Measurements from ENCODE around the gene DGAT2.

Gene DGAT2

GRCh38 chr11:75797792-75798191 is 29.2 kb downstream of the DGAT2 start:
- TF ChIP-seq CTCF (conservative IDR thresholded peaks at IDR 0.05), result no peak
- no peak for TF ChIP-seq ZFX (IDR thresholded peaks at IDR 0.05)
- H3K27ac ChIP-seq, result no peak overlapping the region

GRCh38 chr11:75800136-75800675 is 31.6 kb downstream of the DGAT2 start:
- no peak overlapping the region for H3K27ac ChIP-seq
- TF ChIP-seq CTCF (conservative IDR thresholded peaks at IDR 0.05) (no peak), ZFX (IDR thresholded peaks at IDR 0.05) (no peak)

GRCh38 chr11:75800728-75801361 is 32.3 kb downstream of the DGAT2 start:
- TF ChIP-seq ZFX (IDR thresholded peaks at IDR 0.05), result no peak
- no peak for TF ChIP-seq CTCF (conservative IDR thresholded peaks at IDR 0.05)
- no peak overlapping the region for H3K27ac ChIP-seq

- no peak overlapping the region for H3K27ac ChIP-seq
- TF ChIP-seq CTCF (conservative IDR thresholded peaks at IDR 0.05) (no peak), ZFX (IDR thresholded peaks at IDR 0.05) (no peak)
Observed at GRCh38 chr11:75801362-75802020, 32.9 kb downstream of the DGAT2 start.

- H3K27ac ChIP-seq, result no peak overlapping the region
- TF ChIP-seq ZFX (IDR thresholded peaks at IDR 0.05), result no peak
- no peak for TF ChIP-seq CTCF (conservative IDR thresholded peaks at IDR 0.05)
Observed at GRCh38 chr11:75802021-75802912, 33.7 kb downstream of the DGAT2 start.

GRCh38 chr11:75802913-75803820 is 34.6 kb downstream of the DGAT2 start:
- H3K27ac ChIP-seq, result no peak overlapping the region
- TF ChIP-seq CTCF (conservative IDR thresholded peaks at IDR 0.05) (peak; percentile 95), ZFX (IDR thresholded peaks at IDR 0.05) (no peak)

All from C4-2B (cell line).